DND-41 (cell line): ENCODE data around the gene IFT20.

Experiments used
- CTCF ChIP-seq: IDR thresholded peaks from 2 replicates; pipeline ENCODE4 v1.5.1; 2012; ENCODE audit warnings: borderline replicate concordance, low read length, moderate library complexity, mild to moderate bottlenecking; ENCODE audit not compliant: poor library complexity, severe bottlenecking; ENCODE audit errors: extremely low read depth
- EZH2 ChIP-seq: IDR thresholded peaks from 3 replicates; pipeline ENCODE4 v1.6.1; 2012; ENCODE audit warnings: borderline replicate concordance, low read depth, mild to moderate bottlenecking, moderate library complexity, low read length, inconsistent platforms; ENCODE audit not compliant: severe bottlenecking

GRCh38 chr17:28331891-28332420, 3.3 kb downstream of the IFT20 start:
- no peak for TF ChIP-seq CTCF
- TF ChIP-seq EZH2 = no peak
